SW480 (cell line): ENCODE measurements around the gene CD248.
A peak's percentile ranks its signal among the peaks of the same experiment; 100 is the strongest.
"Not testable (repeated sequence)": the region's sequence is repeated elsewhere in the genome, so short reads cannot be mapped to it uniquely, and the experiment has no call there.

ENCODE experiments used
- DNase-seq: peaks from one replicate; pipeline ENCODE4 v3.0.0-alpha.2; 2016; ENCODE audit warnings: low spot score

CD248 gene

GRCh38 chr11:66328302-66329144 lies 11.7 kb upstream of the CD248 start:
- DNase-seq = peak; percentile 80

- DNase-seq = peak; percentile 70
These were observed 11.1 kb upstream of the CD248 start for GRCh38 chr11:66328031-66328301.

- DNase-seq = peak; percentile 28
These were observed 10.6 kb upstream of the CD248 start for GRCh38 chr11:66327171-66328030.

GRCh38 chr11:66326261-66327111 lies 9.6 kb upstream of the CD248 start:
- peak; percentile 29 for DNase-seq

GRCh38 chr11:66325263-66325671 lies 8.4 kb upstream of the CD248 start:
- DNase-seq = no peak

GRCh38 chr11:66324664-66325063 lies 7.8 kb upstream of the CD248 start:
- DNase-seq = no peak

GRCh38 chr11:66323684-66324083 lies 6.8 kb upstream of the CD248 start:
- DNase-seq = no peak

- DNase-seq = no peak
These were observed 6.0 kb upstream of the CD248 start for GRCh38 chr11:66322732-66323427.

- no peak for DNase-seq
These were observed 4.8 kb upstream of the CD248 start for GRCh38 chr11:66321606-66322005.

GRCh38 chr11:66320748-66321147 lies 3.9 kb upstream of the CD248 start:
- DNase-seq = not testable (repeated sequence)

GRCh38 chr11:66320289-66320688 lies 3.4 kb upstream of the CD248 start:
- not testable (repeated sequence) for DNase-seq

- no peak for DNase-seq
These were observed 1.7 kb upstream of the CD248 start for GRCh38 chr11:66318600-66318970.

- no peak for DNase-seq
These were observed 1.1 kb upstream of the CD248 start for GRCh38 chr11:66317723-66318599.

- DNase-seq = no peak
These were observed 478 bp upstream of the CD248 start for GRCh38 chr11:66317322-66317722.

- DNase-seq = no peak
These were observed 678 bp downstream of the CD248 start for GRCh38 chr11:66315921-66316811.

- no peak for DNase-seq
These were observed 1.4 kb downstream of the CD248 start for GRCh38 chr11:66315498-66315885.

- DNase-seq = no peak
These were observed 2.0 kb downstream of the CD248 start for GRCh38 chr11:66314561-66315497.

GRCh38 chr11:66314186-66314501 lies 2.7 kb downstream of the CD248 start:
- DNase-seq = no peak
